PC-3 (cell line): ENCODE results near the gene TRPV2. TPM values are rescaled to one million over a fixed set of nuclear protein-coding genes. Genes with fewer than 3 reads are reported as not detected.

Source experiments
- ATAC-seq: fragments of 200-7000 bp; cut with Tn5 transposase; 2 replicates; pipeline ENCODE4 v1.9.1; 2020; ENCODE audit warnings: mild to moderate bottlenecking, moderate library complexity
- BruUV-seq: library from RNA; stranded (reverse); fragments of 400-500 nt; replicated peaks from 2 replicates; lab custom pipeline; 2021; lab: Mats Ljungman, UMichigan
- CTCF ChIA-PET: fragments of 300-600 bp; sonication (Branson Sonifier 250); formaldehyde crosslinking; loops from one replicate; lab custom pipeline; 2022; ENCODE audit warnings: antibody characterized with exemption; lab: Charles Lee
- POLR2A ChIA-PET: fragments of 300-600 bp; sonication (Branson Sonifier 250); formaldehyde crosslinking; loops from one replicate; lab custom pipeline; 2022; ENCODE audit warnings: antibody characterized with exemption; ENCODE audit not compliant: unreplicated experiment; lab: Charles Lee
- DNase-seq: peaks from one replicate; pipeline ENCODE4 v3.0.0-alpha.2; 2015
- H2AFZ ChIP-seq: fragments of 300-600 bp; sonication (generic); 2 replicates; pipeline ENCODE4 v1.6.0; 2016; ENCODE audit warnings: antibody characterized with exemption, low read length
- H3F3A ChIP-seq: fragments of 300-600 bp; sonication (generic); one replicate; pipeline ENCODE4 v1.6.0; 2017; ENCODE audit warnings: antibody characterized with exemption, low read length, control low read depth, mild to moderate bottlenecking; ENCODE audit not compliant: unreplicated experiment
- H3K27ac ChIP-seq: fragments of 300-600 bp; sonication (generic); 2 replicates; pipeline ENCODE4 v1.5.1; 2016; ENCODE audit warnings: mild to moderate bottlenecking, low read length
- H3K27me3 ChIP-seq: fragments of 300-600 bp; sonication (generic); 2 replicates; pipeline ENCODE4 v1.6.1; 2016; ENCODE audit warnings: low read length, mixed read lengths
- H3K36me3 ChIP-seq: fragments of 300-600 bp; sonication (generic); 2 replicates; pipeline ENCODE4 v1.6.1; 2016; ENCODE audit warnings: low read depth, mixed run types, low read length, mixed read lengths
- H3K4me1 ChIP-seq: fragments of 300-600 bp; sonication (generic); 2 replicates; pipeline ENCODE4 v1.5.1; 2016; ENCODE audit warnings: low read length; ENCODE audit not compliant: insufficient read depth
- H3K4me2 ChIP-seq: fragments of 300-600 bp; sonication (generic); 2 replicates; pipeline ENCODE4 v1.6.0; 2016; ENCODE audit warnings: low read length
- H3K4me3 ChIP-seq: fragments of 300-600 bp; sonication (generic); 2 replicates; pipeline ENCODE4 v1.5.1; 2016; ENCODE audit warnings: mild to moderate bottlenecking, low read length, mixed read lengths
- H3K79me2 ChIP-seq: fragments of 300-600 bp; sonication (generic); 2 replicates; pipeline ENCODE4 v1.6.1; 2017; ENCODE audit warnings: low read length, mixed read lengths
- H3K9ac ChIP-seq: fragments of 300-600 bp; sonication (generic); 2 replicates; pipeline ENCODE4 v1.6.0; 2016; ENCODE audit warnings: mild to moderate bottlenecking, low read length
- H3K9me2 ChIP-seq: fragments of 300-600 bp; sonication (generic); replicated peaks from 2 replicates; pipeline ENCODE4 v1.6.1; 2016; ENCODE audit warnings: mixed run types, low read length, mixed read lengths
- H3K9me3 ChIP-seq: fragments of 300-600 bp; sonication (generic); 2 replicates; pipeline ENCODE4 v1.6.1; 2016; ENCODE audit warnings: low read length, mixed read lengths
- H4K20me1 ChIP-seq: fragments of 300-600 bp; sonication (generic); 2 replicates; pipeline ENCODE4 v1.6.1; 2016; ENCODE audit warnings: low read length, mixed read lengths
- CTCF ChIP-seq: fragments of 300-600 bp; sonication (generic); conservative IDR thresholded peaks from 2 replicates; pipeline ENCODE4 v1.5.1; 2017; ENCODE audit warnings: antibody characterized with exemption, low read depth, mild to moderate bottlenecking, low read length
- EZH2 ChIP-seq: fragments of 300-600 bp; sonication (generic); IDR thresholded peaks from one replicate; pipeline ENCODE4 v1.6.1; 2017; ENCODE audit warnings: antibody characterized with exemption, mild to moderate bottlenecking, low read length; ENCODE audit not compliant: unreplicated experiment
- EZH2phosphoT487 ChIP-seq: fragments of 300-600 bp; sonication (generic); IDR thresholded peaks from 2 replicates; pipeline ENCODE4 v1.6.1; 2018; ENCODE audit warnings: mild to moderate bottlenecking, antibody characterized with exemption, low read length, borderline replicate concordance
- intact Hi-C: fragments of 100-400 bp; cut with micrococcal nuclease; formaldehyde crosslinking; loops from 2 replicates; pipeline ENCODE4 v1.9.0; 2023
- total RNA-seq: library from RNA; depleted of rRNA; stranded (reverse); fragments of >200 nt; gene quantifications from 2 replicates; pipeline ENCODE4 v1.2.3, GENCODE V29; 2014

TRPV2 gene
- total RNA-seq, 1 experiment from 2014 or later = 1.9 TPM

GRCh38 chr17:16432017-16432416 lies 16.6 kb downstream of the TRPV2 start:
- Histone ChIP-seq H2AFZ (no peak overlapping the region), H3K4me3 (no peak overlapping the region), H3K9me2 (no peaks in the 10 kb centered on the region), H3K27me3 (no peaks in the 10 kb centered on the region), H4K20me1 (no peaks in the 10 kb centered on the region), H3K27ac (no peak overlapping the region), H3K36me3 (no peaks in the 10 kb centered on the region), H3K4me1 (no peaks in the 10 kb centered on the region), H3K79me2 (no peaks in the 10 kb centered on the region), H3F3A (no peaks in the 10 kb centered on the region), H3K9ac (no peak overlapping the region), H3K4me2 (no peak overlapping the region), H3K9me3 (no peaks in the 10 kb centered on the region)
- ATAC-seq (no peak), DNase-seq (no peak)
- TF ChIP-seq EZH2phosphoT487 (no peak), CTCF (no peak), EZH2 (no peak)
- intact Hi-C loops = no loop called here
- POLR2A ChIA-PET = no interaction called here
- CTCF ChIA-PET = no interaction called here
- BruUV-seq = no TSS peak

GRCh38 chr17:16433514-16433913 lies 18.1 kb downstream of the TRPV2 start:
- ATAC-seq = no peak
- no TSS peak for BruUV-seq
- CTCF ChIA-PET = no interaction called here
- H3K36me3 ChIP-seq = no peaks in the 10 kb centered on the region
- H2AFZ ChIP-seq = no peak overlapping the region
- no peaks in the 10 kb centered on the region for H3F3A ChIP-seq
- no peak overlapping the region for H3K4me2 ChIP-seq
- H3K4me1 ChIP-seq = peaks cover 6% of the 10 kb centered on the region
- DNase-seq = no peak
- TF ChIP-seq EZH2 (no peak), CTCF (no peak), EZH2phosphoT487 (no peak)
- intact Hi-C loops = no loop called here
- no peaks in the 10 kb centered on the region for H3K9me2 ChIP-seq
- no peaks in the 10 kb centered on the region for H3K79me2 ChIP-seq
- H3K9ac ChIP-seq = no peak overlapping the region
- no peaks in the 10 kb centered on the region for H3K9me3 ChIP-seq
- H3K27ac ChIP-seq = no peak overlapping the region
- no peaks in the 10 kb centered on the region for H3K27me3 ChIP-seq
- H3K4me3 ChIP-seq = no peak overlapping the region
- no peaks in the 10 kb centered on the region for H4K20me1 ChIP-seq
- POLR2A ChIA-PET = no interaction called here

- DNase-seq (no peak), ATAC-seq (no peak)
- no peak overlapping the region for H3K9ac ChIP-seq
- H3K4me3 ChIP-seq = no peak overlapping the region
- TF ChIP-seq EZH2 (no peak), EZH2phosphoT487 (no peak), CTCF (no peak)
- H3K9me2 ChIP-seq = no peaks in the 10 kb centered on the region
- no TSS peak for BruUV-seq
- H3K79me2 ChIP-seq = peaks cover 9% of the 10 kb centered on the region
- peaks cover 3% of the 10 kb centered on the region for H4K20me1 ChIP-seq
- ChIA-PET CTCF (no interaction called here), POLR2A (no interaction called here)
- no peak overlapping the region for H2AFZ ChIP-seq
- H3K27me3 ChIP-seq = no peaks in the 10 kb centered on the region
- H3K4me1 ChIP-seq = peaks cover 6% of the 10 kb centered on the region
- intact Hi-C loops = no loop called here
- peaks cover 7% of the 10 kb centered on the region for H3K36me3 ChIP-seq
- no peak overlapping the region for H3K27ac ChIP-seq
- H3K4me2 ChIP-seq = no peak overlapping the region
- H3K9me3 ChIP-seq = no peaks in the 10 kb centered on the region
- peaks cover 5% of the 10 kb centered on the region for H3F3A ChIP-seq
Measured at GRCh38 chr17:16434662-16435061, 19.3 kb downstream of the TRPV2 start.
